GM06990 (cell line): ENCODE measurements around the gene PSORS1C1.
"Not testable (repeated sequence)": the region's sequence is repeated elsewhere in the genome, so short reads cannot be mapped to it uniquely, and the experiment has no call there.

Experiments
- DNase-seq: peaks from one replicate; pipeline ENCODE4 v3.0.0-alpha.2; 2011; ENCODE audit not compliant: insufficient read length; ENCODE audit errors: extremely low read depth
- H3K27me3 ChIP-seq: replicated peaks from 2 replicates; pipeline ENCODE4 v1.6.0; 2011; ENCODE audit warnings: low read length; ENCODE audit not compliant: control insufficient read depth, insufficient read depth
- H3K36me3 ChIP-seq: 2 replicates; pipeline ENCODE4 v1.5.1; 2011; ENCODE audit warnings: low read length; ENCODE audit not compliant: control insufficient read depth, insufficient read depth
- H3K4me3 ChIP-seq: replicated peaks from 2 replicates; pipeline ENCODE4 v1.5.1; 2011; ENCODE audit warnings: low read depth, mild to moderate bottlenecking, control low read depth, low read length
- CTCF ChIP-seq: IDR thresholded peaks from 2 replicates; pipeline ENCODE4 v1.5.1; 2011; ENCODE audit warnings: low read length, control low read depth, mild to moderate bottlenecking, inconsistent platforms; ENCODE audit not compliant: insufficient read depth, poor library complexity, severe bottlenecking

PSORS1C1 gene

GRCh38 chr6:31186052-31186734, 71.6 kb downstream of the PSORS1C1 start:
- no peaks in the 10 kb centered on the region for H3K36me3 ChIP-seq
- TF ChIP-seq CTCF = no peak
- DNase-seq = no peak
- H3K4me3 ChIP-seq = no peak overlapping the region
- no peaks in the 10 kb centered on the region for H3K27me3 ChIP-seq

GRCh38 chr6:31187780-31188194, 73.2 kb downstream of the PSORS1C1 start:
- Histone ChIP-seq H3K4me3 (no peak overlapping the region), H3K36me3 (no peaks in the 10 kb centered on the region), H3K27me3 (no peaks in the 10 kb centered on the region)
- no peak for TF ChIP-seq CTCF
- no peak for DNase-seq

DNA sequence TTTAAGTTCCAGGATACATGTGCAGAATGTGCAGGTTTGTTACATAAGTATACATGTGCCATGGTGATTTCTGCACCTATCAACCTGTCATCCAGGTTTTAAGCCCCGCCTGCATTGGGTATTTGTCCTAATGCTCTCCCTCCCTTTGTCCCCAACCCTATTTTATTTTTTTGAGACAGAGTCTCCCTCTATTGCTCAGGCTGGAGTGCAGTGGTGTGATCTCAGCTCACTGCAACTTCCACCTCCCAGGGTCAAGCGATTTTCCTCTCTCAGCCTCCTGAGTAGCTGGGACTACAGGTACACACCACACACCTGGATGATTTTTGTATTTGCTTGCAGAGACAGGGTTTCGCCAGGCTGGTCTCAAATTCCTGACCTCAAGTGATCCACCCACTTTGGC, 74.6 kb downstream of the PSORS1C1 start:
- not testable (repeated sequence) for H3K36me3 ChIP-seq, H3K27me3 ChIP-seq, DNase-seq, H3K4me3 ChIP-seq
